ENCODE data around the gene HIF1A. TPM values are rescaled to one million over a fixed set of nuclear protein-coding genes. Genes with fewer than 3 reads are reported as not detected.
"Not testable (repeated sequence)": the region's sequence is repeated elsewhere in the genome, so short reads cannot be mapped to it uniquely, and the experiment has no call there.

The HIF1A gene
- total RNA-seq, 1 donor from 2014 or later, result 129 TPM

DNA sequence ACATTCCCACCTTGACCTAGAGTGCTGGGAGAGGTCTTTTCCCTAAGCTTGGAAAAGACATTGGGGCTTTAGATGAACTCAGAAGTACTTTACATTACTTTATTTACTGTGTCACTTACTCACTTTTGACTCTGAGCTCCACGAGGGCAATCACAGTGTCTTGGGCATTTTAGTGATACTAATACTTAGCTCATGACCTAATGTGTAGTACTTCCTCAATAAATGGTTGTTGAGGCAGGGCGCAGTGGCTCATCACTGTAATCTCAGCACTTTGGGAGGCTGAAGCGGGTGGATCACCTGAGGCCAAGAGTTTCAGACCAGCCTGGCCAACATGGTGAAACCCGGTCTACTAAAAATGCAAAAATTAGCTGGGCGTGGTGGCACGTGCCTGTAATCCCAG lies 47.1 kb downstream of the HIF1A start:
- H3K4me3 Mint-ChIP-seq, result no peak overlapping the region
- no peak for DNase-seq (ENCODE audit: low read depth, low spot score)
- no peak overlapping the region for H3K27ac Mint-ChIP-seq (ENCODE audit: unreplicated experiment)

DNA sequence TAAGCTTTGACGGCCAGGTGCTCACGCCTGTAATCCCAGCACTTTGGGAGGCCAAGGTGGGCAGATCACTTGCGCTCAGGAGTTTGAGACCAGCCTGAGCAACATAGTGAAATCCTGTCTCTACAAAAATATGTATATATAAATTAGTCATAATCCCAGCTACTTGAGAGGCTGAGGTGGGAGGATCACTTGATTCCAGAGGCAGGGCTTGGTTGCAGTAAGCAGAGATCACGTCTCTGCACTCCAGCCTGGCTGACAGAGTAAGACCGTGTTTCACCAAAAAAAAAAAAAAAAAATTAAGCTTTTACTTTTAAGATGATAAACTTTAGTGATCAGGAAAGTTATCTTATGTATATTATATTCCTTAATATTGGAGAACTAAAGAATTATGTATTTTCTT lies 48.9 kb downstream of the HIF1A start:
- Mint-ChIP-seq H3K36me3 (ENCODE audit: low read depth) (peaks cover 15% of the 10 kb centered on the region), H3K27ac (ENCODE audit: unreplicated experiment) (no peak overlapping the region)

More for the DNA sequence above, 47.1 kb downstream of the HIF1A start:
- no peaks in the 10 kb centered on the region for H3K4me1 Mint-ChIP-seq
- TF ChIP-seq, protein P1, sequence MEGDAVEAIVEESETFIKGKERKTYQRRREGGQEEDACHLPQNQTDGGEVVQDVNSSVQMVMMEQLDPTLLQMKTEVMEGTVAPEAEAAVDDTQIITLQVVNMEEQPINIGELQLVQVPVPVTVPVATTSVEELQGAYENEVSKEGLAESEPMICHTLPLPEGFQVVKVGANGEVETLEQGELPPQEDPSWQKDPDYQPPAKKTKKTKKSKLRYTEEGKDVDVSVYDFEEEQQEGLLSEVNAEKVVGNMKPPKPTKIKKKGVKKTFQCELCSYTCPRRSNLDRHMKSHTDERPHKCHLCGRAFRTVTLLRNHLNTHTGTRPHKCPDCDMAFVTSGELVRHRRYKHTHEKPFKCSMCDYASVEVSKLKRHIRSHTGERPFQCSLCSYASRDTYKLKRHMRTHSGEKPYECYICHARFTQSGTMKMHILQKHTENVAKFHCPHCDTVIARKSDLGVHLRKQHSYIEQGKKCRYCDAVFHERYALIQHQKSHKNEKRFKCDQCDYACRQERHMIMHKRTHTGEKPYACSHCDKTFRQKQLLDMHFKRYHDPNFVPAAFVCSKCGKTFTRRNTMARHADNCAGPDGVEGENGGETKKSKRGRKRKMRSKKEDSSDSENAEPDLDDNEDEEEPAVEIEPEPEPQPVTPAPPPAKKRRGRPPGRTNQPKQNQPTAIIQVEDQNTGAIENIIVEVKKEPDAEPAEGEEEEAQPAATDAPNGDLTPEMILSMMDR (conservative IDR thresholded peaks at IDR 0.05), result no peak
- no peaks in the 10 kb centered on the region for H3K9me3 Mint-ChIP-seq
- no peaks in the 10 kb centered on the region for H3K27me3 Mint-ChIP-seq (ENCODE audit: low read depth)
- peaks cover 16% of the 10 kb centered on the region for H3K36me3 Mint-ChIP-seq (ENCODE audit: low read depth)

DNA sequence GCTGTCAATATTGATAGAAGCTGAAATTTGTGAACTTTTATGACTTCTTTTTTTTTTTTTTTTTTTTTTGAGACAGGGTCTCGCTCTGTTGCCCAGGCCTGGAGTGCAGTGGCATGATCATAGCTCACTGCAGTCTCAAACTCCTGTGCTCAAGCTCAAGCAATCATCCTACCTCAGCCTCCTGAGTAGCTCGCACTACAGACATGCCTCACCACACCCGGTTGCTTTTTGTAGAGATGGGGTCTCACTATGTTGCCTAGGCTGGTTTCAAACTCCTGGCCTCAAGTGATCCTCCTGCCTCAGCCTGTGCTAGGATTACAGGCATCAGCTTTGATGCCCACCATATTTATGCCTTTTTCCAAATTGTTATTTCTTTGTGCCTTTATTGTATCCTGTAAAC lies 51.0 kb downstream of the HIF1A start:
- H3K36me3 Mint-ChIP-seq (ENCODE audit: low read depth), result peaks cover 17% of the 10 kb centered on the region
- not testable (repeated sequence) for H3K9me3 Mint-ChIP-seq; H3K27ac Mint-ChIP-seq (ENCODE audit: unreplicated experiment); H3K4me3 Mint-ChIP-seq; H3K4me1 Mint-ChIP-seq; DNase-seq (ENCODE audit: low read depth, low spot score); H3K27me3 Mint-ChIP-seq (ENCODE audit: low read depth)

More for the DNA sequence above, 48.9 kb downstream of the HIF1A start:
- H3K9me3 Mint-ChIP-seq, result no peaks in the 10 kb centered on the region
- TF ChIP-seq, protein P1 (conservative IDR thresholded peaks at IDR 0.05), result no peak
- H3K4me3 Mint-ChIP-seq, result no peak overlapping the region
- H3K4me1 Mint-ChIP-seq, result no peaks in the 10 kb centered on the region
- DNase-seq (ENCODE audit: low read depth, low spot score), result no peak
- H3K27me3 Mint-ChIP-seq (ENCODE audit: low read depth), result no peaks in the 10 kb centered on the region

DNA sequence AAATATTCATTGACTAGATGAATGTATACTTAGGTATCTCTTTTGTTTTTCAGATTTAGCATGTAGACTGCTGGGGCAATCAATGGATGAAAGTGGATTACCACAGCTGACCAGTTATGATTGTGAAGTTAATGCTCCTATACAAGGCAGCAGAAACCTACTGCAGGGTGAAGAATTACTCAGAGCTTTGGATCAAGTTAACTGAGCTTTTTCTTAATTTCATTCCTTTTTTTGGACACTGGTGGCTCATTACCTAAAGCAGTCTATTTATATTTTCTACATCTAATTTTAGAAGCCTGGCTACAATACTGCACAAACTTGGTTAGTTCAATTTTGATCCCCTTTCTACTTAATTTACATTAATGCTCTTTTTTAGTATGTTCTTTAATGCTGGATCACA lies 51.6 kb downstream of the HIF1A start:
- TF ChIP-seq, protein P1 (conservative IDR thresholded peaks at IDR 0.05), result no peak
- H3K27ac Mint-ChIP-seq (ENCODE audit: unreplicated experiment), result no peak overlapping the region
- DNase-seq (ENCODE audit: low read depth, low spot score), result no peak
- H3K9me3 Mint-ChIP-seq, result no peaks in the 10 kb centered on the region
- no peaks in the 10 kb centered on the region for H3K4me1 Mint-ChIP-seq
- H3K4me3 Mint-ChIP-seq, result no peak overlapping the region
- peaks cover 14% of the 10 kb centered on the region for H3K36me3 Mint-ChIP-seq (ENCODE audit: low read depth)
- no peaks in the 10 kb centered on the region for H3K27me3 Mint-ChIP-seq (ENCODE audit: low read depth)

DNA sequence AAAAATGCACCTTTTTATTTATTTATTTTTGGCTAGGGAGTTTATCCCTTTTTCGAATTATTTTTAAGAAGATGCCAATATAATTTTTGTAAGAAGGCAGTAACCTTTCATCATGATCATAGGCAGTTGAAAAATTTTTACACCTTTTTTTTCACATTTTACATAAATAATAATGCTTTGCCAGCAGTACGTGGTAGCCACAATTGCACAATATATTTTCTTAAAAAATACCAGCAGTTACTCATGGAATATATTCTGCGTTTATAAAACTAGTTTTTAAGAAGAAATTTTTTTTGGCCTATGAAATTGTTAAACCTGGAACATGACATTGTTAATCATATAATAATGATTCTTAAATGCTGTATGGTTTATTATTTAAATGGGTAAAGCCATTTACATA lies 52.0 kb downstream of the HIF1A start:
- Mint-ChIP-seq H3K36me3 (ENCODE audit: low read depth) (peaks cover 14% of the 10 kb centered on the region), H3K4me3 (no peak overlapping the region), H3K27me3 (ENCODE audit: low read depth) (no peaks in the 10 kb centered on the region), H3K27ac (ENCODE audit: unreplicated experiment) (no peak overlapping the region), H3K4me1 (no peaks in the 10 kb centered on the region), H3K9me3 (no peaks in the 10 kb centered on the region)
- TF ChIP-seq, protein P1 (conservative IDR thresholded peaks at IDR 0.05), result no peak
- DNase-seq (ENCODE audit: low read depth, low spot score), result no peak

DNA sequence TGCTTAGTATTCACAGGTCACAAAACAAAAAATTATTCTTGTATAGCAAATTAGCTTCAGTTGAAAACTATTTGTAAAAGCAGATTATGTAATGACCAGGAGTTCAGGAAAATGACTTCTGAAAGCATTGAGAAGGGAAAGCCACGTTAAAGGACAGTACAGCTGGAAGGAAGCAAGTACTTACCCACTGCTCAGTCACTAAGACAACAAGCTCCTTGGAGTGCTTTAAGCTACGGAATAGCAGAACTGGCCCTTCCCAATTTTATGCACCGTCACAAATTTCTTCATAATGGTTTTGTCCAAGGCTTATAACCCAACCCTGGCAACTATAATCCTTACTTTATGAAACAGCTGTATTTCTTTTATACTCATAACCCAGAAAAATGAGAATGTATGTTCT lies 54.0 kb downstream of the HIF1A start:
- Mint-ChIP-seq H3K4me3 (no peak overlapping the region), H3K27ac (ENCODE audit: unreplicated experiment) (no peak overlapping the region), H3K9me3 (no peaks in the 10 kb centered on the region), H3K4me1 (no peaks in the 10 kb centered on the region), H3K27me3 (ENCODE audit: low read depth) (no peaks in the 10 kb centered on the region), H3K36me3 (ENCODE audit: low read depth) (peaks cover 14% of the 10 kb centered on the region)
- DNase-seq (ENCODE audit: low read depth, low spot score), result no peak
- TF ChIP-seq, protein P1 (conservative IDR thresholded peaks at IDR 0.05), result no peak

Data from neural crest cell (in vitro differentiated cells).